HG03066 (cell line): ENCODE measurements around the gene ST3GAL6.

Source experiments
- ATAC-seq: cut with Tn5 transposase; IDR thresholded peaks from one replicate; pipeline ENCODE4 v1.9.1; 2021; ENCODE audit warnings: low read depth; ENCODE audit not compliant: unreplicated experiment

ST3GAL6 gene

DNA sequence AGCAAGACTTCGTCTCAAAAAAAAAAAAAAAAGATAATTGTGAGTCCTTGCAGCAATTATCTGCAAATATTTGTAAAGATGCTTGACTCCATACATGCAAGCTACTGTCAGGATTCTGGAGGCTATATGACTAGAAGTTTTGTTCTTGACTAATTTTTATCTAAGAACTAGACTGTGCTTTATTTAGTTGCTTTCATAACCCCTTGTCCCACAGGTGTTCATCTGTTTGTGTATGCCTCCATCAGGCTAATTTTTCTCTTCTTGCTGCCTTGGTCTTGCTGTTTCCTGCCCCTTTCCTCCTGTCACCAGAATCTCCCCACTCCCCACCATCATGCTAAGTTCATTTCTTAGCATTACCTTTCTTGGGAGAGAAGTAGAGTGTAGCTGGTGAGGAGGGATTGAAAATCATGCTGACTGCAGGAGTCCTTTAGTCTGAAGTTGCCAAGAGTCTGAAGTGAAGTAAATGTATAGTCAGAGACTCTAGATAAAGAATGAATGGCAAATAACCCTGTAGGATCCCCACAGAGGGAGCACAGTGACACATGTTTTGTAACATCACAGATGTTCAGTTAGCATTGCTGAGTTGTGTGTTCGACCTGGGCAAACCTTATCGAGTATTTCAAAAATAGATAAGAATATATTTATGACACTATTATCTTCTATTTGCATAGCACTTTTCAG lies 12.5 kb downstream of the ST3GAL6 start:
- no peak for ATAC-seq

DNA sequence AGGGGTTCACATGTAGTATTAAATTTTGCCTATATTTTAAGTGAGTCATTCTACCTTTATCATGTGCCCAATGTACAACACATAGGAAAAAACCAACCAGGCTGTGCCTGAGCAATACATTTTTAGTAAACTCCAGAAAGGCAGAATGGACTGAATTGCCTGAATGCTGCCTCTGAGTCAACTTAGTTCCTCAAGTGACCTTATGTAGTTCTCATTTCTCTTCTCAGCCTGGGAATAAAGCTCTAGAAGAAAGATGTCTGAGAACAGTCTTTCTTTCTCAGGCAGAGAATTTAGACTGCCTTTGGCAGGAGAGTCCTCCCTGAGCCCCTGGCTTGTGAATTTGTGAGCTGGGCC lies 13.0 kb downstream of the ST3GAL6 start:
- no peak for ATAC-seq

DNA sequence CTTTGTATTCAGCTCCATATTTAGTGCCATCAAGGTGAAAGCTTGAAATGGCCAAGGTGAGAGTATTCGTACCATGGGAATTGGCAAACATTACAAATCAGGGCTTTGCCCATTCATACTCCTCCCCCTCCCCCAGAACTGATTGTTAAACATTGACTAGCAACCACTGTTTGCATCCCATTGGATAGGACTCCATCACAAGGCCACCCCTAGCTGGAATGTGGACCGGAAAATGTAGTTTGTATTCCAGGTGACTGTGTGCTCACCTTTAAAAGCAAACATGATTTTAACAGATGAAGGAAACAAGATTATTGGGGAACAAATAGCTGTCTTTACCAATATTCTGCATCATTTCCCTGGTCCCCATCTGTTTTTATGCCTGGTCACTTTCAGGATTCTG lies 14.1 kb downstream of the ST3GAL6 start:
- no peak for ATAC-seq

DNA sequence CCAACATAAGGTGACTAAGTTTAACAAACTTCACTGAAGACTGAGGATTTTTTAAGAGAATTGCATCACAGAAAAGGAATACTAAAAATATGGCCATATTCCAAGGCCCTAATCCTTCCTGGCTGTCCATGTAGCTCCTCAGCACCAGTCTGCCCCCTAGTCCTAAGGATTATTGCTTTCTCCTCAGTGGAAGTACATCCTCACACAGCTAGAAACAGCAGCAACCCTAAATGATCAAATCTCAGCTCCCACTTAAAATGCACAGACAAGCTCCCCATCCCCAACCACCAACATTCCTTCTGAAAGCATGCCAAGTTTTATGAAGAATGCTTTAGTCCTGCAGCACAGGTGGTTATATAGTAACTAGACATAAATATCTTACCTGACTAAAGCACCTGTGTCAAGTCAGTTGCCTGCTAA lies 14.7 kb downstream of the ST3GAL6 start:
- no peak for ATAC-seq

DNA sequence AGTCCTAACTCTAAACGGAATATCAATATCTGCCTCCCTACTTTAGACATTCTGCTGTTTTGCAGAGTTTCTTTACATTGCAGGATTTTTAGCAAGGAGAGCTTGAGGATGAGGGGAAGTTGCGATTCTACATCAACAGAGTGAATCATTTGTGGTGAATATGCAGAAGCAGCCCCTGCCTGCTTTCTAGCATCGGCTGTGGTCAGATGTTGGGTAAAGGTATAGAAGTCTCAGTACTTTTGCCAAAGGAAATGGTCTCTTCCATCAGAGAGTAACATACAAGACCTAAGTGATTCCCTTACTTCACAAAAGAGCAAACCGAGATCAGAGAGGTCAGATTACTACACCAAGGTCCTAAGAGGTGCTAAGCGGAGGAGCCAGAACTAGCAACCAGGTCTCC lies 15.2 kb downstream of the ST3GAL6 start:
- ATAC-seq = no peak

DNA sequence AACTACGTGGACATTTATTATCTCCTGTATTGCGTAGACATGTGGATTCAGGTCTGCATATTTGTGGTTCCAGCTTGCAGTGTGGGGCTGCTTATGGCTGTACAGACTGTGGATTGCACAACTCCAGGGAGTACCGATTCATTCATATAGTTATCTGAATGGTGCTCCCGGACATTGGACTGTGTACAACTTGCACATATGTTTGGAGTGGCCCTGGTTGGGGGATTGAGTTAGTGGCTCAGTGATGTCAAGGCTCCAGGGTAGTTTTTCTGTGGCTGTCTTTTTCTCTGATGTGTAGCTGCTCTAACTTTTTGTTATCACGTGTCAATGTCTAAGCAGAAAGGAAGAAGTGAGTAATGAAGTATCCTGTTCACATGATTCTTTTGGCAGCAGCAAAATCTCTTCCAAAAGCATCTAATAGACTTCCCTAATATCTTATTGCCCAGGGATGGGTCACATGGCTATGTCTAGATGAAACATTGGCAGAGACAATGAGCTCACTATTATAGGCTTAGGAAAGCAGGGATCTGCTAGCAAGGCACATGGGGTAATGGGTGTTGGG lies 15.8 kb downstream of the ST3GAL6 start:
- ATAC-seq = no peak

DNA sequence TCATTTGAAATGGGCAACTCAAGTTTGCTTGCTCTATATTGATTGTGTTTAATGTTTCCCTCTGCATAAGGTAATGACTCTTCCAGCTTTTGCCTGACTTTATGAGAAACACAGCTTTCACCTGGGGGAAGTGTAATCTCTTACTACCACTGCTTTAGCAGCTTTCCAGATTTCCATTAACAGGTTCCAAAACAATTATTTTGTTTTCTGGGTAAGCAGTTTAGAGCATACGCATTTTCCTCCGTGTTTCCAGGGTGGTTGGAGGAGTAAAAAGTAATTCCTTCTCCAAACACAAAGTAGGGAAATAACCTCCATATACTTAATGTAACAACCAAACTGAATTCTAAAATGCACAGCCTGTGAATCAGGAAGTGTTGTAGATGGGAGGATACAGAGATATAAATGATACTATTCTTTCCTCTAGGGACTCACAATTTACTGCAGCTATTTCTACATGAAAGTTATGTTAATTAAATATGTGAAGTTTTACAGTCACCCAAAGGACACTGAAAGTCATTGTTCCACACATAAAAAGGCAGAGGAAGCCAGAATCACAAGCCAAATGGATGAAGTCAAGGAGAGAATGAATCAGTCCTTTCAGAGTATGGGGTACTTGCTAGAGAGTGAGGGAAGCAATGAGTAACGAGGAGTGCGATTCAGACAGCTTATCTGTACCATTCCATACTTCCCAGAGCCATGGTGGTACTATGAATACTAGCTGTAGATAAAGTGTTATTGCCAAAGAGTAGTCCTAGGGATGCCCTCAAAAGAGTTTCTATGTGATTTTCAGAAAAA lies 16.6 kb downstream of the ST3GAL6 start:
- ATAC-seq = no peak

DNA sequence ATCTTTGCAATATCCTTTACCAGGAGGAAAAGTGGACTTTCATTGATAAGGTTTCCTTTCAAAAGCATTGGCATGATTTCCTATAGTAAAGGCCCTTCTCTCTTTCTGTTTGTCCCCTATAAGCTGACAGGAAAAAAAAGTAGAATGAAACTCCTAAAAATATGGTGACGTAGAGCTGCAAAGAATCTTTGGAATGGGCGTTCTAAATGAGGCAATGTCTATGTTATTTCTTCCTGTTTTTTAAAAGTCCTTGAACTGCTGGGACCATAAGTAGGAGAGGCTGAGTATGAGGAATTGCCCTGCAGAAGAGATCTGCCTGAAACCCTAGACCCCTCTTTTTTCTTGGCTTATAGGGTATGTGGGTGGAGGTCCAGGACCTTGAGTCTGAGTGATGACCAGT lies 17.2 kb downstream of the ST3GAL6 start:
- no peak for ATAC-seq

DNA sequence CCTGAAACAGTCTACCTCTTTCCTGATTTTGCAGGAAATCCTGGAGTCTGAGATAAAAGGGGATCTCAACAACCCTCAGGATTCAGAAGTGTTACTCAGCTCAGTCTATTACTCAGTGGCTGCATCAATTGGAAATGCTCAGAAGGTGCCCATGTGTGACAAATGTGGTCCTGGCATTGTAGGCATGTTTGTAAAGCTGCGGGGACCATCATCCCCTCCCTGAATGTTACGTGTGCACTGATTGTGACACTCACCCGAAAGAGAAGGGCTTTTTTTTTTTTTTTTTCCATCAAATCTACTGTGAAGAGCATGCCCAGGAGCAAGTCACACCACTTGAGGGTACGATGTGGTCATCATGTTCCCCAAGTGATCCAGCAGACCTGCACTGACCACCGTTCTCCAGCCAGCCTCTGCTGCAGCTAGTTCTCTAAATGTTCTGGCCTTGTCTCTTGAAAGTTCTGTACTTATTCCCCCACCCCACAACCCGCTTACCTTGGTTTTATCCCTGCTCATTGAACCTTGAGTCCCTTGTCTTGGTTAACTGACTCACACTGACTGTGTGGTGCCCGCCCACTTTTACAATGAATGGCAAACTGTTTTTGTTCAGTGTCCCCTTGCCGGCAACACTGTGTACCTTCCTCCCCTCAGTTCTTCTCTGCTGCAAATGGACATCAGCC lies 19.8 kb downstream of the ST3GAL6 start:
- ATAC-seq = no peak

DNA sequence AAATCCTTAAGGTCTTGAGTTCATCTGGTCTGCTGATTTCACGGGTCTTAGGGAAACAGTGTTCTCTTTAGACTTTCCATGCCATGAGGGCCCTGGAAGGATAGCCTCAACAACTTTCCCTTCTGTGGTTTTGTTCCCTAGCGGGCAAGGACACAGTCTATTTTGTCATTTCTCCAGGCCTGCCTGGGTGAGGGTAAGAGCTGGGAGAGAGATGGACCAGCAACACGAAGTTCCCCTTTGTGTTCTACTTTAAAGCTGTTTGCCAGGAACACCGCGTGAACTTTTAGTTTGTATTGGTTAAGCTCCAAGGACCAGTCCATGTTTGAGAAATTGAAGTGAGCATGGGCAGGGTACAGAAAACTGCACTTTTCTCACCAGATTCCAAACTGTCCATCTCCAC lies 20.9 kb downstream of the ST3GAL6 start:
- ATAC-seq = no peak

DNA sequence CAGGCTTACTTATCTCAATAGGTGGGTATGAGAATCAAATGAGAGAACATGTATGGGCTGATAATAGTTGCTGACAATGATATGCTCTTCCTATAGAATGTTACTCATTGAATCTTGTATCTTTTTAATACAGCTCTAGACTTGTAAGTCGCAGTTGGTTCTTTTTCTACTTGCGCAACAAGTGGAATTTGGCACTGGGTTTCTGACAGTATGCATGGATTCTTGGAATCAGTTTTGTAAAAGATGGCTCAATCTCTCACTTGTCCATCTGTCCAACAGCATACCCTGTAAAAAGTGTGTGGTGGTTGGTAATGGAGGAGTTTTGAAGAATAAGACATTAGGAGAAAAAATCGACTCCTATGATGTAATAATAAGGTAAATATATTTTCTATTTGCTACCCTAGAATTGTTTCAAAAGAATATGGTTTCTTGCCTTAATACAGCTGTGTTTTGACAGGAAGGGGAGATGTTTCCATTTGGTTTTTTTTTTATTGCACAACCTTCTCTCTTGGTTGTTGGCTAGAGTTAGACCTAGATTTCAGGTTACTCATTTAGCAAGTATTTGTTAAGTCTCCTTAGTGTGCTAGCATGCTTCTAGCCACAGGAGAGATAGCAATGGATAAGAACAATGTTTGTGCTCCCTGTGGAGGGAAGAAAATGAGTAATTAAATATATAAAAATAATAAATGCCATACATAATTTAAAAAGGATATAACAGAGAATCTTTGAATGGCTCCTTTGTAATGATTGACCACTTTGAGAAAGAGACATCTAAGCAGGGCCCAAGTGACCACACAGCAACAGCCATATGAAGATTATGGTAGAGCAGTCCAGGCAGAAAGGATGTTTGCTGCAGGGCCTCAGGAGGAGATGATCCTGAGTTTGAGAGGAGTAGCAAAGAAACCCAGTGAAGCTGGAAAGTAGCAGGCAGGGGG lies 21.8 kb downstream of the ST3GAL6 start:
- ATAC-seq = no peak

DNA sequence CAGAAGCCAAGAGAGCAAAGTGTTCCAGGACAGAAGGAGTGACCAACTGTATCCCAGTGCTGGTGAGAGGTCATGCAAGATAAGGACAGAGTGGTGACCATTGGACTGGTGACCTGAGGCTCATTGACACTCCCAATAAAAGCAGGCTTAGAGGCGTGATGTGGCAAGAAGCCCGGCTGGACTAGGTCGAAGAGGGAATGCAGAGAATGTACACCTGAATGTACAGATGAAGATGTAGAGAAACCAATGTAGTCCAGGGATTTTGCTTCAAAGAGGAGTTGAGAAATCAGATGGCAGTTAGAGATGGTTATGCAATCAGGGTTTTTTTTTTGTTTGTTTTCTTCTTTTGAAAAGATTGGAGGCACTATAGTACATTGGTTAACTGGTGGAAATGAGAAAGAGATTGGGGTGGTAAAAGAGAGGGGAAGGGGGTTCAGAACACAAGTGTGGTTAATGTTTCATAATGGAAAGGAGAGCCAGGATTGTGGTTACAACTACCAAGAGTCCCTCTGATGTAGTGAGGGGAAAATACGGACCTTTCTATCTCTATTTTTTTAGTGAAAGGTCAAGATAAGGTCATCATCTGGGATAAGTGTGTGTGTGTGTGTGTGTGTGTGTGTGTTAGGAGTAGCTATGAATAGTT lies 23.3 kb downstream of the ST3GAL6 start:
- ATAC-seq = no peak

DNA sequence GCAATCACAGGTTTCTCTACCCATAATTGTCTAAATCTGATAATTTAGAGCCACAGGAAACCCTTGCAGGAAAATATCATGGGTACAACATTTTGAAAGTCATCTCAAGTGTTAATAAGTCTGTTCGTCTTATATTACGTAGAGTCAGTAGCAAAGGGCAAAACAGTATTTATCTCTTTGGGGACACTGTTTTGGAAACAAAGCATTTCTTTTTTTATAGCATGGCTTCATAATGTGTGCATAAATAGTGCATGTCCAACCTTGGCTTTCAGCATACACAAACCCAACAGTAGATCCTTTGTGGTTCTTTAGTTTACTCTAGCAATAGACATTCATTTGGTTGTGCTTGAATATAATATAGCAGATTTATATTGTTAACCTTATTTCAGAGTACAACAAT lies 24.0 kb downstream of the ST3GAL6 start:
- ATAC-seq = no peak

DNA sequence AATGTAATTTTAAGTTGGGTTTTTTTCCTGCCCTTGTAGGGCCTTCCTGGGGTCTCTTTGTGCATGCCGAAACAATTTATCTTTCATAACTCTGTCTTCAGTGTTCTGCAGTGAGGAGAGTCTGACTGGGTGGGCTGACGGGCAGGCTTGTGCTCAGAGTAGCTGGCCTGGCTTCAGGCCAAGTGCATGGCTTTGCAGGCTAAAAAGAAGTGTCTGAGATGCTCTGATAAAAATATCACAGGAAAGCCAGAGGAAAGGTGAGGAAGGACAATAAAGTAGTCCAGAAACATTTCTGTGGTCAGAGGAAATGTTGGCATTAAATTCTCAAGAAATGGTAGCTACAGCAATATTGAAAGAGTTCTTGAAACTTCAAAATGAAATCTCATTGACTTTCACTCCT lies 25.5 kb downstream of the ST3GAL6 start:
- no peak for ATAC-seq

DNA sequence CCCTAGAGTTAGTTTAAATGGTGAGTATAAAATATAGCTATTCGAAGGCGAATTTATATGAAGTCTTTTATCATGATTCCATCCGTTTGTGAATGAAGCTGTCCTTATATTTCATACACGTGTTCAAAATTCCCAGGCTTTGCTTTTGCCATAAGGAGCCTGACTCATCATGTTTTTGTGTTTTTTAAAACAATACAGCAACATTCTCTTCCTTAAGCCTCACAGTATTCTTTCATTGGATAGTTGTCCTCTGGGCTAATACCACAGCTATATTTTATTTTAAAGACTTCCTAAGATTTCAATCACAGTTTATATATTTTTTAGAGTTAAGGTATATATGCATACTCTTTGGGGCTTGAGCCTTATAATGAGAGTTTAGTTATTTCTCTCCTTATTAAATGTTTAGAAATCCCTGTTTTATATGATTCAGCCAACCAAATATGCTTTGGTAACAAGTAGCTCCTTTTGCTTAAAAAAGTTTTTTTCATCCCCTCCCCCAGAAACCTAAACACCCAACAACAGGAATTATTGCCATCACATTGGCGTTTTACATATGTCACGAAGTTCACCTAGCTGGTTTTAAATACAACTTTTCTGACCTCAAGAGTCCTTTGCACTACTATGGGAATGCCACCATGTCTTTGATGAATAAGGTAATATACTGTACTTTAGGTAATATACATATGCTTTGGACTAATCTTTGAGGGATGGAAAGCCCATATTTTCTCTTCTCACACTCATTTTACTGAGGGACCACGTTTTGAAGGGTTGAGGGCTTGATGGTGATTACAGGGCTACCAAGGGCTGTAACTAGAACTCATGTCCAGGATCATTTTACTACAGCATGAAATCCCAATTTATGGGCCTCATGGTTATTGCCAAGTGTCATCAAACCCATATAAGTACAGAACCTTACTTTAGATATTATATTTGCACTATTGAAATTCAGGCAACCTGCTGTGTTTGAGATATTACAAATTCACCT lies 28.5 kb downstream of the ST3GAL6 start:
- no peak for ATAC-seq

DNA sequence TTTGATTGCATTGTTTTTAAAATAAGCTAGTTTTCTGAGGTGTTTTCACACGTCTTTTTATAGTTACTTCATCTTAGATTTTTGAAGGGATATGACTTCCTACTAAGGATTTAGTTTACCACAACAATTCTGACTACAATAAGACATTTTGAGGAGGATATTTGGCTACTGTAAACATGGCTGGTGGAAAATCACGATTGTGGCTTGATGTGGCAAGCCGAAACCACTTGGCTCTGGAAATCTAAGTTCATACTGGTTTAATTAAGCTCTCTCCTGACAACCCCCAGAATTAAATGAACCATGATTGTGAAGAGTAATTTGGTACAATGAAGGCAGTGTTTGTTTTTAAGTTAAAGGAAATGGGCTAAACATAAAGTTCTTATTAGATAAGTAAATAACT lies 30.8 kb downstream of the ST3GAL6 start:
- ATAC-seq = no peak

DNA sequence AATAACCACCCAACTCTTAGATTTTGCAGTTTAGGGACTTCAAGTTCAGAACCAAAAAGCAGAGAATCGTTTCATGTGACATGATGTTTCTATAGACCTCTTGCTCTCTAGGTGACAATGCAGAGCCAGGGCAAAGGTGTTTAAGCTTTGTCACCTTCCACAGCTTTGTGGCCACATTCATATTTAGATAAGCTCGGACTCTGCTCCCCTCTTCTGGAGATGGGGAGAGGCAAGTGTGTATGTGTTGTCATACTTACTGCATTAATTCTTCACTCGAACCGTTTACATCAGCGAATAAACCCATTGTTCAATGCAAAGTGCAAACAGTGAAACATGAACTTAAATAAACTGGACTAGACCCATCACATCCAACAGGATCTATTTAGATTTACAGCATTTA lies 33.2 kb downstream of the ST3GAL6 start:
- ATAC-seq = no peak

DNA sequence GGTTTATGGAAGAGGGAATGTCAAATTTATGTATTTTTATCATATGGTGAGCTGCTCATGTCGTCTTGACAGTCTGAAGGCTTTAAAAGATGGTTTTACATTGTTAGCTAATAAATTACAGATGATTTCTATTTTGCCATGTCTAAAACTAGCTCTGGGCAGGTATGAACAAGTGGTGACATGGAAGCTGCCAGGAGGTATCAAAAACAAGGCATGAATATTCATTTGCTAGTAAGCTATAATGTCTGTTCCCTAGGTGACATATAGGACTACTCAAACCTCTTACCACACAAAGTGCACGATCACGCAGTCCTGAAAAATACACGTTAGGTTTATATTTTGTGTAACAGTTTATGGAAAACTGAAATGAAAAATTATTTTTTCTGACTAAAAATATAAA lies 34.8 kb downstream of the ST3GAL6 start:
- ATAC-seq = no peak

DNA sequence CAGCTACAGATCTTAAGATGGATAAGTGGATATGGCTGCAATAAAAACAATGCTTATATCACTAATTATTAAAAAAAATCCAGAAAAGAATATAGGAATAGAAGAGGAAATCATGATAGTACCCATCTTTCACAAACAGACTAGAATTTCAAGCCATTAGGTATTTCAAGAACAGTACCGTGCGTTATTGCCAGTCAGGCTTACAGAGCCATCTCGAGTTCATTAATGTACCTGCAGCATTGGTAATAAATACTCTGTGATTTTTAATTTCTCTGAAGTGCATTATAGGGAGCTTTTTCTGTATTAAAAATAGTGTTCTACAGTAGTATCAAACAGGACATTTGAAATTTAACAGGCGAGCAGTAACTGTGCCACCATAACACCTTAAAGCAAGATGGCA lies 35.7 kb downstream of the ST3GAL6 start:
- no peak for ATAC-seq
